ENCODE data around the gene ENO1. TPM values are rescaled to one million over a fixed set of nuclear protein-coding genes. Genes with fewer than 3 reads are reported as not detected.
"Not testable (repeated sequence)": the region's sequence is repeated elsewhere in the genome, so short reads cannot be mapped to it uniquely, and the experiment has no call there.

Gene ENO1
- total RNA-seq, 2 donors from 2014 or later = 145 to 157 TPM

- Histone ChIP-seq H3K4me1 (peaks cover 18% of the 10 kb centered on the region), H3K27ac (no peak overlapping the region), H3K27me3 (no peaks in the 10 kb centered on the region), H3K4me3 (no peak overlapping the region), H3K9me3 (no peaks in the 10 kb centered on the region), H3K36me3 (replicated peaks in 1 of 2; ENCODE audit: insufficient read depth in 1 of 2, low read depth in 2 of 2) (no peaks in the 10 kb centered on the region)
- intact Hi-C loops (cut with DNase I) = loop anchor here (10.0 kb wide), 1 partner anchor 110 kb away; no protein-coding TSS in a partner anchor
- TF ChIP-seq, protein P1, sequence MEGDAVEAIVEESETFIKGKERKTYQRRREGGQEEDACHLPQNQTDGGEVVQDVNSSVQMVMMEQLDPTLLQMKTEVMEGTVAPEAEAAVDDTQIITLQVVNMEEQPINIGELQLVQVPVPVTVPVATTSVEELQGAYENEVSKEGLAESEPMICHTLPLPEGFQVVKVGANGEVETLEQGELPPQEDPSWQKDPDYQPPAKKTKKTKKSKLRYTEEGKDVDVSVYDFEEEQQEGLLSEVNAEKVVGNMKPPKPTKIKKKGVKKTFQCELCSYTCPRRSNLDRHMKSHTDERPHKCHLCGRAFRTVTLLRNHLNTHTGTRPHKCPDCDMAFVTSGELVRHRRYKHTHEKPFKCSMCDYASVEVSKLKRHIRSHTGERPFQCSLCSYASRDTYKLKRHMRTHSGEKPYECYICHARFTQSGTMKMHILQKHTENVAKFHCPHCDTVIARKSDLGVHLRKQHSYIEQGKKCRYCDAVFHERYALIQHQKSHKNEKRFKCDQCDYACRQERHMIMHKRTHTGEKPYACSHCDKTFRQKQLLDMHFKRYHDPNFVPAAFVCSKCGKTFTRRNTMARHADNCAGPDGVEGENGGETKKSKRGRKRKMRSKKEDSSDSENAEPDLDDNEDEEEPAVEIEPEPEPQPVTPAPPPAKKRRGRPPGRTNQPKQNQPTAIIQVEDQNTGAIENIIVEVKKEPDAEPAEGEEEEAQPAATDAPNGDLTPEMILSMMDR (IDR thresholded peaks at IDR 0.05) = no peak
- TF ChIP-seq POLR2A (IDR thresholded peaks at IDR 0.05) = no peak
- no peak for ATAC-seq
- no peak for DNase-seq
- 56 to 81% methylated on average over 5 to 7 of the region's 7 CpGs for WGBS, 2 donors
Observed at GRCh38 chr1:8844501-8845006, 33.9 kb downstream of the ENO1 start.

DNA sequence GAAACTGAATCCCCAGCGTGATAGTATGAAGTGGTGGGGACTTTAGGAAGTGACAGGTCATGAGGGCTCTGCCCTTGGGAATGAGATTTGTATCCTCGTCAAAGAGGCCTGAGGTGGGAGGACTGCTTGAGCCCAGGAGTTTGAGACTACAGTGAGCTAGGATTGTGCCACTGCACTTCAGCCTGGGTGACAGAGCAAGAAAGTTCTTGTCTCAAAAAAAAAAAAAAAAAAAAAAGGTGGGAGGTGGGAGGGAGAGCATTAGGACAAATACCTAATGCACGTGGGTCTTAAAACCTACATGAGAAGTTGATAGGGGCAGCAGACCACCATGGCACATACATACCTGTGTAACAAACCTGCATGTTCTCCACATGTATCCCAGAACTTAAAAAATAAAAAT lies 37.1 kb downstream of the ENO1 start:
- H3K36me3 ChIP-seq (replicated peaks in 1 of 2; ENCODE audit: insufficient read depth in 1 of 2, low read depth in 2 of 2) = no peaks in the 10 kb centered on the region
- 76 to 91% methylated on average over 3 of the region's 3 CpGs for WGBS, 2 donors
- H3K27me3 ChIP-seq = no peaks in the 10 kb centered on the region
- no peak overlapping the region for H3K4me3 ChIP-seq
- H3K9me3 ChIP-seq = no peaks in the 10 kb centered on the region
- H3K4me1 ChIP-seq = peaks cover 4% of the 10 kb centered on the region
- no peak overlapping the region for H3K27ac ChIP-seq
- TF ChIP-seq, protein P1 (IDR thresholded peaks at IDR 0.05) = no peak
- TF ChIP-seq POLR2A (IDR thresholded peaks at IDR 0.05) = no peak
- intact Hi-C loops (cut with DNase I) = loop anchor here (10.0 kb wide), 1 partner anchor 107 kb away; no protein-coding TSS in a partner anchor
- DNase-seq (no peak), ATAC-seq (no peak)

GRCh38 chr1:8839990-8840389 lies 38.5 kb downstream of the ENO1 start:
- Histone ChIP-seq H3K36me3 (replicated peaks in 1 of 2; ENCODE audit: insufficient read depth in 1 of 2, low read depth in 2 of 2) (no peaks in the 10 kb centered on the region), H3K27me3 (no peaks in the 10 kb centered on the region), H3K9me3 (no peaks in the 10 kb centered on the region), H3K4me3 (no peak overlapping the region), H3K27ac (no peak overlapping the region), H3K4me1 (peaks cover 4% of the 10 kb centered on the region)
- TF ChIP-seq, protein P1 (IDR thresholded peaks at IDR 0.05) = no peak
- TF ChIP-seq POLR2A (IDR thresholded peaks at IDR 0.05) = no peak
- 91 to 93% methylated on average over 7 of the region's 7 CpGs for WGBS, 2 donors
- intact Hi-C loops (cut with DNase I) = loop anchor here (10.0 kb wide), 1 partner anchor 105 kb away; no protein-coding TSS in a partner anchor
- ATAC-seq = no peak
- no peak for DNase-seq

DNA sequence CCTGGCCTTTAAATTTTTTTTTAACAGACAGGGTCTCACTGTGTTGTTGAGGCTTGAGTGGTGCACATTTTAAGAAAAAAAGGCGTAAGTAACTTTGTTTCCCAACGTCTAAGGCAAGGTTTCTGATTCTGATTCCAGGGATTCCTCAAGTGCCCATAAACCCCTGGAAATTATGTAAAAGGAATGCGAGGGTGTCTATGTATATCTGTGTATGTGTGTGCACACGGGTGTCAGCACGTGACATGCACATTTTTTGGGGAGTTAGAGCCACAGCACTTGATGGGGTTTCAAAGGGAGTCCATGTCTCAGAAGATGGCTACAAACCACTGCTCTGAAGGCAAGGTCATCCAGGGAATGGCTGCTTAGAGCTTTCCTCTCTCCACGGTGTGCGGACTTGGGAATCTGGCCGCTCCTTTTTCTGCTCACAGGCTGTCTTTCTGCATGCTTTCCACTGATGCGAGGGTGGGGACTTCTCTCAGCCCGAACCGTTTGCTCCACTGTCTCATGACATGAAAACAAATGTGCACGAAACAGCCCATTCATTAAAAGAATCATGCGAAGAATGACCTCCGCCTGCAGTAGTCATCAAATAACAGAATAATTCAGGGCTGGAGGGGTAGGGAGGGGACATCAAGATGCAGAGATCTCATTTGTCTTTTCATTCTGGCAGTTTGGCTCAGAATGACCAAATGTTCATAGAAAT lies 42.4 kb downstream of the ENO1 start:
- Histone ChIP-seq H3K27me3 (no peaks in the 10 kb centered on the region), H3K36me3 (replicated peaks in 1 of 2; ENCODE audit: insufficient read depth in 1 of 2, low read depth in 2 of 2) (no peaks in the 10 kb centered on the region), H3K4me1 (no peaks in the 10 kb centered on the region), H3K9me3 (no peaks in the 10 kb centered on the region), H3K4me3 (no peak overlapping the region), H3K27ac (no peak overlapping the region)
- ATAC-seq (no peak), DNase-seq (no peak)
- no peak for TF ChIP-seq POLR2A (IDR thresholded peaks at IDR 0.05)
- TF ChIP-seq, protein P1 (IDR thresholded peaks at IDR 0.05) = no peak
- intact Hi-C loops (cut with DNase I) = no loop called here
- WGBS, 2 donors = 79% methylated on average over 14 of the region's 14 CpGs

DNA sequence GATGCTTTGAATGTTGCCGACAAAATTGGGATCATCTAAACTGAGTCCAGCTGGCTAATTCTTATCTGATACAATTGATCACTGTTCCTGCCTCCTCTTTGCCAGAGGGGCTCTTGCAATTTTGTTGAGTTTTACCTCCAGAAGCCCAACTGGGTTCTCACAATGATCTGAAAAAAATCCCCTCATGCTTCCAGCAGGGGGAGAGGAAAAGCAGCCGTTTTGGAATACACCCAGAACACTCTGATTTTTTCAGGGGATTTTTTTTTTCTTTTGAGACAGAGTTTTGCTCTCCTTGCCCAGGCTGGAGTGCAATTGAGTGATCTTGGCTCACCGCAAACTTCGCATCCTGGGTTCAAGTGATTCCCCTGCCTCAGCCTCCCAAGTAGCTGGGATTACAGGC lies 47.1 kb downstream of the ENO1 start:
- WGBS, 2 donors = 63 to 80% methylated on average over 4 of the region's 4 CpGs
- no peaks in the 10 kb centered on the region for H3K27me3 ChIP-seq
- no peaks in the 10 kb centered on the region for H3K36me3 ChIP-seq (replicated peaks in 1 of 2; ENCODE audit: insufficient read depth in 1 of 2, low read depth in 2 of 2)
- TF ChIP-seq, protein P1 (IDR thresholded peaks at IDR 0.05) = no peak
- no peaks in the 10 kb centered on the region for H3K4me1 ChIP-seq
- no peak overlapping the region for H3K27ac ChIP-seq
- DNase-seq (no peak), ATAC-seq (no peak)
- no peaks in the 10 kb centered on the region for H3K9me3 ChIP-seq
- intact Hi-C loops (cut with DNase I) = no loop called here
- no peak overlapping the region for H3K4me3 ChIP-seq

GRCh38 chr1:8830732-8831131 lies 47.8 kb downstream of the ENO1 start:
- ATAC-seq; H3K27ac ChIP-seq; H3K27me3 ChIP-seq; H3K4me3 ChIP-seq; intact Hi-C loops (cut with DNase I); H3K36me3 ChIP-seq (replicated peaks in 1 of 2; ENCODE audit: insufficient read depth in 1 of 2, low read depth in 2 of 2); H3K9me3 ChIP-seq; DNase-seq; H3K4me1 ChIP-seq: not testable (repeated sequence)
- WGBS, 2 donors = 76 to 90% methylated on average over 10 of the region's 10 CpGs
